K562 (cell line): ENCODE results near the gene MINDY3. TPM values are rescaled to one million over a fixed set of nuclear protein-coding genes. Genes with fewer than 3 reads are reported as not detected.

Source experiments
- ATAC-seq: fragments of 200-7000 bp; cut with Tn5 transposase; 3 replicates; pipeline ENCODE4 v1.9.1; 2020; ENCODE audit warnings: moderate library complexity
- BruUV-seq: library from RNA; stranded (reverse); fragments of 400-500 nt; replicated peaks from 2 replicates; lab custom pipeline; 2021; lab: Mats Ljungman, UMichigan
- CTCF ChIA-PET: fragments of 300-600 bp; formaldehyde crosslinking; extraction: SDS; loops from one replicate; lab custom pipeline; 2021; ENCODE audit warnings: low intra/inter-chr PET ratio; lab: Yijun Ruan, JAX
- POLR2A ChIA-PET: fragments of 300-600, 350-650 bp; sonication (Branson Sonifier 250); formaldehyde crosslinking; extraction: SDS; loops from one replicate; lab custom pipeline; 2021; ENCODE audit warnings: antibody characterized with exemption, inconsistent platforms; lab: Yijun Ruan, JAX
- DNase-seq, 4 experiments: peaks; one replicate each; pipeline versions ENCODE4 v3.0.0 to v3.0.0-alpha.2; 2011 to 2018; ENCODE audit warnings: low spot score in 3 of 4, mixed read lengths in 3 of 4; ENCODE audit errors: extremely low read depth in 1 of 4
- FAIRE-seq: peaks from 2 replicates; lab custom pipeline; 2011; peaks lifted over from hg19 to GRCh38; lab: Jason Lieb, UNC
- H2AFZ ChIP-seq: 2 replicates; pipeline ENCODE4 v1.6.0; 2011; ENCODE audit warnings: low read depth, low read length, control low read depth, inconsistent platforms
- H3K27ac ChIP-seq: fragments of 200-600 bp; 3 replicates; pipeline ENCODE4 v1.8.0; 2011; ENCODE audit warnings: low read depth, mild to moderate bottlenecking, control low read depth, inconsistent platforms, low read length, moderate library complexity, mixed read lengths; ENCODE audit errors: extremely low read depth
- H3K27me3 ChIP-seq, 2 experiments: fragments of 300-600 bp in 1 of 2; 2 replicates in 1 of 2; 3 replicates in 1 of 2; pipeline versions ENCODE4 v1.6.0 to v1.8.0; 2011; ENCODE audit warnings: inconsistent platforms in 2 of 2, low read length in 2 of 2, mild to moderate bottlenecking in 1 of 2, mixed read lengths in 1 of 2, moderate library complexity in 1 of 2; ENCODE audit not compliant: control insufficient read depth in 2 of 2, insufficient read depth in 2 of 2
- H3K36me3 ChIP-seq: fragments of 300-600 bp; 3 replicates; pipeline ENCODE4 v1.8.0; 2011; ENCODE audit warnings: mild to moderate bottlenecking, low read length, inconsistent platforms; ENCODE audit not compliant: control insufficient read depth, insufficient read depth
- H3K4me1 ChIP-seq, 2 experiments: fragments of 200-600 bp in 1 of 2; replicated peaks in 1 of 2; 2 replicates in 1 of 2; 3 replicates in 1 of 2; pipeline versions ENCODE4 v1.5.1 to v1.8.0; 2011; ENCODE audit warnings: inconsistent platforms in 2 of 2, low read length in 2 of 2, mild to moderate bottlenecking in 1 of 2, mixed read lengths in 1 of 2, moderate library complexity in 1 of 2; ENCODE audit not compliant: control insufficient read depth in 2 of 2, insufficient read depth in 2 of 2
- H3K4me2 ChIP-seq: 2 replicates; pipeline ENCODE4 v1.6.1; 2011; ENCODE audit warnings: low read length, control low read depth, inconsistent platforms, mixed read lengths; ENCODE audit not compliant: insufficient read depth
- H3K4me3 ChIP-seq: fragments of 200-600 bp; sonication (generic), shearing (Covaris generic); 2 replicates; pipeline ENCODE4 v1.5.1; 2016; ENCODE audit warnings: control low read depth, inconsistent platforms
- H3K79me2 ChIP-seq: fragments of 200-600 bp; 3 replicates; pipeline ENCODE4 v1.8.0; 2011; ENCODE audit warnings: low read length, inconsistent platforms; ENCODE audit not compliant: control insufficient read depth, insufficient read depth
- H3K9ac ChIP-seq, 2 experiments: 2 replicates each; pipeline versions ENCODE4 v1.6.0 to v1.6.1; 2011; ENCODE audit warnings: low read depth in 2 of 2, low read length in 2 of 2, control low read depth in 1 of 2, inconsistent platforms in 1 of 2, mild to moderate bottlenecking in 1 of 2, mixed read lengths in 1 of 2; ENCODE audit not compliant: insufficient read depth in 1 of 2
- H3K9me1 ChIP-seq: one replicate; pipeline ENCODE4 v1.6.0; 2011; ENCODE audit warnings: inconsistent platforms, mild to moderate bottlenecking, low read length, moderate library complexity; ENCODE audit not compliant: control insufficient read depth, insufficient read depth
- H3K9me3 ChIP-seq: replicated peaks from 2 replicates; pipeline ENCODE4 v1.5.1; 2011; ENCODE audit warnings: low read depth, low read length, inconsistent platforms; ENCODE audit not compliant: control insufficient read depth, insufficient read depth
- H4K20me1 ChIP-seq: replicated peaks from 2 replicates; pipeline ENCODE4 v1.6.1; 2011; ENCODE audit warnings: low read length, inconsistent platforms, mixed read lengths; ENCODE audit not compliant: control insufficient read depth, insufficient read depth
- ARID3A ChIP-seq: IDR thresholded peaks from 2 replicates; pipeline ENCODE4 v1.6.1; 2012; ENCODE audit warnings: low read depth, low read length, improper control_type of control experiment, borderline replicate concordance
- FOXJ2 ChIP-seq: fragments of 200-800 bp; sonication (Bioruptor generic); IDR thresholded peaks from 2 replicates; pipeline ENCODE4 v1.6.1; 2016; ENCODE audit warnings: missing genetic modification characterization, missing compliant biosample characterization
- HLTF ChIP-seq: fragments of 450-650 bp; IDR thresholded peaks from 2 replicates; pipeline ENCODE4 v1.6.1; 2016
- HNRNPH1 ChIP-seq: fragments of 200-400 bp; formaldehyde crosslinking; optimal IDR thresholded peaks from 2 replicates; pipeline ENCODE3; 2017; ENCODE audit warnings: low read depth, mild to moderate bottlenecking, low read length, moderate library complexity
- ILF3 ChIP-seq: fragments of 450-650 bp; IDR thresholded peaks from 2 replicates; pipeline ENCODE4 v1.6.1; 2018; ENCODE audit warnings: antibody characterized with exemption, mild to moderate bottlenecking, moderate library complexity, borderline replicate concordance
- IRF1 ChIP-seq: sonication (generic); formaldehyde crosslinking; IDR thresholded peaks from 2 replicates; pipeline ENCODE4 v1.8.0; 2022; ENCODE audit warnings: missing genetic modification reagents, mild to moderate bottlenecking, borderline replicate concordance
- KAT2B ChIP-seq: IDR thresholded peaks from one replicate; pipeline ENCODE4 v1.6.1; 2012; ENCODE audit warnings: low read depth, mild to moderate bottlenecking, control low read depth, inconsistent platforms, low read length, moderate library complexity
- MCM5 ChIP-seq: fragments of 450-650 bp; IDR thresholded peaks from 2 replicates; pipeline ENCODE4 v1.6.1; 2016; ENCODE audit warnings: low read depth
- NCOA2 ChIP-seq, 2 experiments: fragments of 450-650 bp; IDR thresholded peaks; 2 replicates each; pipeline ENCODE4 v1.6.1; 2018; ENCODE audit warnings: mild to moderate bottlenecking in 2 of 2, moderate library complexity in 1 of 2; ENCODE audit not compliant: partially characterized antibody in 2 of 2
- PHF20 ChIP-seq: fragments of 450-650 bp; IDR thresholded peaks from 2 replicates; pipeline ENCODE4 v1.6.1; 2018; ENCODE audit not compliant: partially characterized antibody
- POLR2A ChIP-seq: fragments of 450-650 bp; conservative IDR thresholded peaks from 2 replicates; pipeline ENCODE4 v1.6.1; 2016
- POLR3G ChIP-seq: IDR thresholded peaks from 2 replicates; pipeline ENCODE4 v1.6.1; 2011; ENCODE audit not compliant: insufficient read length, insufficient replicate concordance; ENCODE audit errors: extremely low read depth
- PTBP1 ChIP-seq: fragments of 200-400 bp; formaldehyde crosslinking; IDR thresholded peaks from 2 replicates; pipeline ENCODE4 v1.6.1; 2017; ENCODE audit warnings: low read depth, low read length
- TSC22D4 ChIP-seq: fragments of 450-650 bp; IDR thresholded peaks from 2 replicates; pipeline ENCODE4 v1.6.1; 2016; ENCODE audit warnings: missing genetic modification characterization, missing biosample characterization, control low read depth
- YY1 ChIP-seq, 3 experiments: IDR thresholded peaks; 2 replicates each; pipeline ENCODE4 v1.6.1; 2011; ENCODE audit warnings: low read length in 2 of 3, mild to moderate bottlenecking in 2 of 3, moderate library complexity in 2 of 3, borderline replicate concordance in 1 of 3, control low read depth in 1 of 3, low read depth in 1 of 3; ENCODE audit not compliant: insufficient read depth in 3 of 3, insufficient replicate concordance in 2 of 3, control insufficient read depth in 1 of 3, insufficient read length in 1 of 3; ENCODE audit errors: extremely low read depth in 1 of 3
- ZBTB12 ChIP-seq: fragments of 250-450 bp; sonication (Bioruptor Pico); IDR thresholded peaks from 2 replicates; pipeline ENCODE4 v1.4.0; 2020
- ZNF444 ChIP-seq: fragments of 250-450 bp; sonication (Bioruptor Pico); IDR thresholded peaks from 2 replicates; pipeline ENCODE4 v1.4.0; 2020; ENCODE audit warnings: mild to moderate bottlenecking, moderate library complexity
- ZNF449 ChIP-seq: fragments of 250-450 bp; sonication (Bioruptor Pico); IDR thresholded peaks from 2 replicates; pipeline ENCODE4 v1.8.0; 2022; ENCODE audit warnings: moderate library complexity, mild to moderate bottlenecking, inconsistent platforms
- WGBS: fragments of 100-300 bp; shearing (Covaris generic); methylation state at CpG from one replicate; pipeline ENCODE4 v1.1.6; 2016; ENCODE audit warnings: low coverage, mixed read lengths; ENCODE audit not compliant: insufficient coverage; ENCODE audit errors: missing lambda C conversion rate; 5-methylcytosine and 5-hydroxymethylcytosine counted together
- in situ Hi-C: fragments of 300-500 bp; cut with MboI; formaldehyde crosslinking; loops from 4 replicates; pipeline ENCODE4 v1.15.0; 2018; ENCODE audit warnings: inconsistent platforms, mixed read lengths
- intact Hi-C: fragments of 100-400 bp; cut with micrococcal nuclease; formaldehyde crosslinking; loops from 2 replicates; pipeline ENCODE4 v1.14.2; 2022
- polyA plus RNA-seq, 8 experiments: library from polyadenylated mRNA; depleted of rRNA in 4 of 8; stranded (reverse) in 5 of 8; unstranded in 3 of 8; fragments of >200 nt; fragmentation: Nextera tagmentation in 2 of 8; fragmentation: Illumina TruSeq in 1 of 8; extraction: Ambion mirVana in 2 of 8; extraction: Trizol in 1 of 8; gene quantifications; 2 replicates each; pipeline versions ENCODE4 v1.2.1 to v1.2.3, GENCODE V29; 2011 to 2014; ENCODE audit warnings: inconsistent platforms in 1 of 8, missing spikeins in 1 of 8
- total RNA-seq, 7 experiments: library from RNA; depleted of rRNA in 6 of 7; stranded (reverse); fragments of >200 nt in 6 of 7; fragmentation: Illumina TruSeq in 2 of 7; extraction: Trizol in 2 of 7; gene quantifications; 2 replicates each; pipeline versions ENCODE4 v1.2.1 to v1.2.3, GENCODE V29; 2011 to 2021; ENCODE audit warnings: low replicate concordance in 1 of 7

MINDY3 gene
- total and polyA plus RNA-seq, 9 of the 15 experiments (the other 6 are each of a cell fraction or from before 2014, with no cell fraction given) = 14.0 to 35.9 (median 23.6) TPM

GRCh38 chr10:15897287-15897686 is 37.0 kb upstream of the MINDY3 start (continued):
- TF ChIP-seq IRF1 (CRISPR knock-in tag) = no peak
- TF ChIP-seq HNRNPH1 = no peak
- no peak for TF ChIP-seq ZNF449 (CRISPR knock-in tag)
- TF ChIP-seq HLTF = no peak
- TF ChIP-seq TSC22D4 (tag) = no peak
- no peak for TF ChIP-seq POLR3G
- TF ChIP-seq POLR2A = no peak
- no peak for TF ChIP-seq ILF3

GRCh38 chr10:15896654-15897053 is 36.3 kb upstream of the MINDY3 start:
- Histone ChIP-seq H3K4me2 (no peak overlapping the region), H3K9ac (no peak overlapping the region), H3K9me1 (no peaks in the 10 kb centered on the region), H3K4me3 (no peak overlapping the region), H3K27ac (no peak overlapping the region), H3K9me3 (no peaks in the 10 kb centered on the region), H3K79me2 (no peaks in the 10 kb centered on the region), H3K4me1 (no peaks in the 10 kb centered on the region), H3K36me3 (no peaks in the 10 kb centered on the region), H2AFZ (no peak overlapping the region), H4K20me1 (no peaks in the 10 kb centered on the region), H3K27me3 (peaks cover 0 to 5% of the 10 kb centered on the region in 2 experiments; a peak in 2 of 5 replicates)
- ChIA-PET POLR2A (no interaction called here), CTCF (no interaction called here)
- no TSS peak for BruUV-seq
- intact Hi-C loops (no loop called here), in situ Hi-C loops (loop anchor here (25.0 kb wide), 1 partner anchor 916 kb away; the partner anchor contains the start of gene RSU1)
- ATAC-seq (no peak), DNase-seq (no peak), FAIRE-seq (no peak)
- 0% methylated on average over 4 of the region's 4 CpGs for WGBS
- TF ChIP-seq NCOA2 (IDR thresholded peaks at IDR 0.05; ENCODE audit: partially characterized antibody in 2 of 2) (no peak), KAT2B (no peak), MCM5 (no peak), PHF20 (no peak), YY1 (IDR thresholded peaks at IDR 0.05; ENCODE audit: borderline replicate concordance in 1 of 3, control insufficient read depth in 1 of 3, extremely low read depth in 1 of 3, insufficient read depth in 3 of 3, insufficient read length in 1 of 3, insufficient replicate concordance in 2 of 3, low read depth in 1 of 3, low read length in 2 of 3) (peak in 1 of 3 experiments; percentile 49), ZNF444 (no peak), FOXJ2 (tag) (no peak), ZBTB12 (CRISPR knock-in tag) (no peak), ARID3A (no peak), PTBP1 (no peak)
